HepG2 (cell line): ENCODE results near the gene ADAMTS4. TPM values are rescaled to one million over a fixed set of nuclear protein-coding genes. Genes with fewer than 3 reads are reported as not detected.
A peak's percentile ranks its signal among the peaks of the same experiment; 100 is the strongest.

Experiments used
- HNF1A ChIP-seq, 2 experiments: sonication (generic) in 1 of 2; formaldehyde crosslinking in 1 of 2; IDR thresholded peaks; 2 replicates each; pipeline versions ENCODE4 v1.4.0 to v1.6.1; 2016 to 2020; ENCODE audit warnings: borderline replicate concordance in 1 of 2, low read depth in 1 of 2, mild to moderate bottlenecking in 1 of 2, missing genetic modification reagents in 1 of 2
- JUN ChIP-seq: sonication (generic); formaldehyde crosslinking; IDR thresholded peaks from 2 replicates; pipeline ENCODE4 v1.4.0; 2020; ENCODE audit warnings: mild to moderate bottlenecking, missing genetic modification reagents
- KDM3A ChIP-seq: IDR thresholded peaks from 2 replicates; pipeline ENCODE4 v1.6.1; 2018; ENCODE audit warnings: low read depth, missing compliant biosample characterization
- MED13 ChIP-seq: sonication (generic); formaldehyde crosslinking; IDR thresholded peaks from 2 replicates; pipeline ENCODE4 v1.5.0; 2020; ENCODE audit warnings: missing genetic modification reagents
- MIER2 ChIP-seq: IDR thresholded peaks from 2 replicates; pipeline ENCODE4 v1.6.1; 2016; ENCODE audit warnings: missing biosample characterization, missing genetic modification reagents
- NAIF1 ChIP-seq: sonication (generic); formaldehyde crosslinking; IDR thresholded peaks from 2 replicates; pipeline ENCODE4 v1.5.0; 2020; ENCODE audit warnings: mild to moderate bottlenecking, missing genetic modification reagents, borderline replicate concordance
- NR2F1 ChIP-seq, 2 experiments: fragments of 450-650 bp in 1 of 2; formaldehyde crosslinking in 1 of 2; IDR thresholded peaks; 2 replicates each; pipeline versions ENCODE4 v1.5.0 to v1.6.1; 2016 to 2020; ENCODE audit warnings: mild to moderate bottlenecking in 1 of 2, missing compliant biosample characterization in 1 of 2, missing genetic modification reagents in 1 of 2, moderate library complexity in 1 of 2
- NR2F6 ChIP-seq, 2 experiments: IDR thresholded peaks; 2 replicates each; pipeline ENCODE4 v1.6.1; 2016; ENCODE audit warnings: antibody characterized with exemption in 1 of 2, mild to moderate bottlenecking in 1 of 2
- RAD51 ChIP-seq: fragments of 450-650 bp; IDR thresholded peaks from 2 replicates; pipeline ENCODE4 v1.6.1; 2016; ENCODE audit warnings: borderline replicate concordance
- RARA ChIP-seq: IDR thresholded peaks from 2 replicates; pipeline ENCODE4 v1.6.1; 2016; ENCODE audit warnings: missing genetic modification reagents, missing compliant biosample characterization
- SNAPC2 ChIP-seq: sonication (generic); formaldehyde crosslinking; IDR thresholded peaks from 2 replicates; pipeline ENCODE4 v1.8.1; 2022; ENCODE audit warnings: mild to moderate bottlenecking, missing genetic modification reagents
- SP1 ChIP-seq, 2 experiments: fragments of 450-650 bp in 1 of 2; sonication (generic) in 1 of 2; formaldehyde crosslinking in 1 of 2; IDR thresholded peaks; 2 replicates each; pipeline versions ENCODE4 v1.4.0 to v1.6.1; 2016 to 2020; ENCODE audit warnings: missing genetic modification reagents in 1 of 2
- THYN1 ChIP-seq: sonication (generic); formaldehyde crosslinking; IDR thresholded peaks from 2 replicates; pipeline ENCODE4 v1.8.1; 2023; ENCODE audit warnings: low read depth, mild to moderate bottlenecking, moderate library complexity, missing genetic modification reagents, borderline replicate concordance
- ZFAT ChIP-seq: sonication (generic); formaldehyde crosslinking; conservative IDR thresholded peaks from 2 replicates; pipeline ENCODE4 v1.8.1; 2023; ENCODE audit warnings: missing genetic modification reagents, inconsistent platforms
- ZNF343 ChIP-seq: sonication (generic); formaldehyde crosslinking; IDR thresholded peaks from 2 replicates; pipeline ENCODE4 v1.4.0; 2020; ENCODE audit warnings: mild to moderate bottlenecking, missing genetic modification reagents
- ZNF354B ChIP-seq: sonication (generic); formaldehyde crosslinking; IDR thresholded peaks from 2 replicates; pipeline ENCODE4 v1.8.0; 2022; ENCODE audit warnings: mild to moderate bottlenecking, missing genetic modification reagents
- ZNF501 ChIP-seq: sonication (generic); formaldehyde crosslinking; IDR thresholded peaks from 2 replicates; pipeline ENCODE4 v1.5.1; 2020; ENCODE audit warnings: mild to moderate bottlenecking, moderate library complexity, missing genetic modification reagents
- ZNF558 ChIP-seq: sonication (generic); formaldehyde crosslinking; IDR thresholded peaks from 2 replicates; pipeline ENCODE4 v1.9.0; 2022; ENCODE audit warnings: mild to moderate bottlenecking, missing genetic modification reagents, borderline replicate concordance
- ZNF841 ChIP-seq: sonication (generic); formaldehyde crosslinking; IDR thresholded peaks from 2 replicates; pipeline ENCODE4 v1.8.1; 2023; ENCODE audit warnings: missing genetic modification reagents, borderline replicate concordance
- polyA plus RNA-seq, 8 experiments: library from polyadenylated mRNA; depleted of rRNA in 3 of 8; stranded (reverse) in 7 of 8; unstranded in 1 of 8; fragments of >200 nt; fragmentation: Illumina TruSeq in 4 of 8; extraction: Trizol in 4 of 8; gene quantifications; 2 replicates each; pipeline versions ENCODE4 v1.2.1 to v1.2.3, GENCODE V29; 2011 to 2016; ENCODE audit warnings: low read depth in 4 of 8, missing spikeins in 1 of 8, mixed read lengths in 1 of 8; ENCODE audit not compliant: insufficient read depth in 1 of 8
- total RNA-seq, 5 experiments: library from RNA; depleted of rRNA; stranded (reverse); fragments of >200 nt; fragmentation: Illumina TruSeq; extraction: Trizol; gene quantifications; 2 replicates each; pipeline ENCODE4 v1.2.3, GENCODE V29; 2016; ENCODE audit warnings: low read depth in 1 of 5
- TF ChIP-seq, protein P1 (sequence below): IDR thresholded peaks from 2 replicates; pipeline ENCODE4 v1.6.1; 2016; ENCODE audit warnings: missing compliant biosample characterization, missing genetic modification reagents, borderline replicate concordance
- TF ChIP-seq, protein P2 (sequence below): sonication (generic); formaldehyde crosslinking; IDR thresholded peaks from 2 replicates; pipeline ENCODE4 v1.4.0; 2020; ENCODE audit warnings: missing genetic modification reagents

ADAMTS4 gene
- total and polyA plus RNA-seq, 2 of the 13 experiments (the other 11 are each of a cell fraction or from before 2014, with no cell fraction given): 0.51 to 1.7 TPM

DNA sequence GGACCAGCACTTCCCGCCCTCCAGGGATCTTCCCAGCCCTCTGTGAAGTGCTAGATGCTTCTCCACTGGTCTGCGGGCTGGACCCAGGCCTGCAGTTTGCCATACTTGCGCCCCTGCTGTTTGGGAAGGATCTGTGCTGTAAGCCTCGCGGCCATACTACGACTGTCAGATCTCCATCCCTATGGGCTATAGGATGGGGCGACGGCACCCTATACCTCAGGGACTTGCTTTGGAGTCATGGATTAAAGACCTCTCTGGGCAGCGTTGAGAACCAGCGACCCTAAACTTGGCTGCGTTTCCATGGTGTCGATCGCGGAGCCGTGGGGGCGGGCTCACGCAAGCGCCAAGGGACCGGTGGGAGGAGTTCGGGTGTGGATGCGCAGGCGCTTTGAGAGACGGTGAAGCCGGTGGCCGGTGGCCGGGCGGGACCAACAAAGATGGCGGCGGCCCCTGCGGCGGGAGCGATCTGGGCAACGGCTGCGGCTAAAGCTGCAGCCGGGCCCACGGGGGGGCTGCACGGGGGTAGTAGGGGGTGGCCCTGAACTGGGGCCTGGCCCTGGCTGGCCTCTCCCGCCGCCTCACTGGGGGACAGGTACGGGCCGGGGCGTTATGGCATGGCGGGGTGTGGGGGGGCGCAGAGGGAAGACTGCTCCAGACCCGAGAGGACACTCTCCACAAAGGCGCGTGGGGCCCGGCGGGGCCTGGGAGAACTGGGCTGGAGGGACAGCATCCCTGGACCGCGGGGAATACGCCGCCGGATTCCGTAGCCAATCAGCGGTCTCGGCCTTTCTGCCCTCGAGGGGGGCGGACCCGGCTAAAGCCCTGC, 39.6 kb downstream of the ADAMTS4 start, which contains the start of gene USP21 (continued):
- TF ChIP-seq HNF1A (IDR thresholded peaks at IDR 0.05; ENCODE audit: low read depth) (no peak), HNF1A (CRISPR knock-in tag; IDR thresholded peaks at IDR 0.05; ENCODE audit: borderline replicate concordance) (no peak), ZNF501 (CRISPR knock-in tag) (peak; percentile 88), ZNF354B (CRISPR knock-in tag) (no peak), SNAPC2 (no peak), MED13 (no peak), NAIF1 (CRISPR knock-in tag) (no peak), ZNF841 (CRISPR knock-in tag) (no peak), JUN (CRISPR knock-in tag) (no peak), NR2F6 (IDR thresholded peaks at IDR 0.05) (no peak), NR2F6 (CRISPR knock-in tag; IDR thresholded peaks at IDR 0.05) (no peak), RARA (CRISPR knock-in tag) (no peak), THYN1 (CRISPR knock-in tag) (no peak), MIER2 (CRISPR knock-in tag) (0 out of 2 replicates have a peak, but pooled peaks have one; percentile 28), NR2F1 (CRISPR knock-in tag; IDR thresholded peaks at IDR 0.05) (0 out of 4 replicates have a peak, but pooled peaks of 1 of the 2 experiments have one; percentile 26), ZNF343 (CRISPR knock-in tag) (no peak), KDM3A (peak; percentile 21; the same call in 1 of the 2 replicates), RAD51 (no peak), ZFAT (CRISPR knock-in tag) (no peak), ZNF558 (CRISPR knock-in tag) (no peak), SP1 (IDR thresholded peaks at IDR 0.05) (no peak), SP1 (CRISPR knock-in tag; IDR thresholded peaks at IDR 0.05) (peak; percentile 75)
- TF ChIP-seq, protein P1, sequence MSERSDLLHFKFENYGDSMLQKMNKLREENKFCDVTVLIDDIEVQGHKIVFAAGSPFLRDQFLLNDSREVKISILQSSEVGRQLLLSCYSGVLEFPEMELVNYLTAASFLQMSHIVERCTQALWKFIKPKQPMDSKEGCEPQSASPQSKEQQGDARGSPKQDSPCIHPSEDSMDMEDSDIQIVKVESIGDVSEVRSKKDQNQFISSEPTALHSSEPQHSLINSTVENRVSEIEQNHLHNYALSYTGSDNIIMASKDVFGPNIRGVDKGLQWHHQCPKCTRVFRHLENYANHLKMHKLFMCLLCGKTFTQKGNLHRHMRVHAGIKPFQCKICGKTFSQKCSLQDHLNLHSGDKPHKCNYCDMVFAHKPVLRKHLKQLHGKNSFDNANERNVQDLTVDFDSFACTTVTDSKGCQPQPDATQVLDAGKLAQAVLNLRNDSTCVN (CRISPR knock-in tag): peak; percentile 23; the same call in 1 of the 2 replicates
- TF ChIP-seq, protein P2, sequence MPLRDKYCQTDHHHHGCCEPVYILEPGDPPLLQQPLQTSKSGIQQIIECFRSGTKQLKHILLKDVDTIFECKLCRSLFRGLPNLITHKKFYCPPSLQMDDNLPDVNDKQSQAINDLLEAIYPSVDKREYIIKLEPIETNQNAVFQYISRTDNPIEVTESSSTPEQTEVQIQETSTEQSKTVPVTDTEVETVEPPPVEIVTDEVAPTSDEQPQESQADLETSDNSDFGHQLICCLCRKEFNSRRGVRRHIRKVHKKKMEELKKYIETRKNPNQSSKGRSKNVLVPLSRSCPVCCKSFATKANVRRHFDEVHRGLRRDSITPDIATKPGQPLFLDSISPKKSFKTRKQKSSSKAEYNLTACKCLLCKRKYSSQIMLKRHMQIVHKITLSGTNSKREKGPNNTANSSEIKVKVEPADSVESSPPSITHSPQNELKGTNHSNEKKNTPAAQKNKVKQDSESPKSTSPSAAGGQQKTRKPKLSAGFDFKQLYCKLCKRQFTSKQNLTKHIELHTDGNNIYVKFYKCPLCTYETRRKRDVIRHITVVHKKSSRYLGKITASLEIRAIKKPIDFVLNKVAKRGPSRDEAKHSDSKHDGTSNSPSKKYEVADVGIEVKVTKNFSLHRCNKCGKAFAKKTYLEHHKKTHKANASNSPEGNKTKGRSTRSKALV: no peak
